ENCODE results near the gene AKAP7.

DNA sequence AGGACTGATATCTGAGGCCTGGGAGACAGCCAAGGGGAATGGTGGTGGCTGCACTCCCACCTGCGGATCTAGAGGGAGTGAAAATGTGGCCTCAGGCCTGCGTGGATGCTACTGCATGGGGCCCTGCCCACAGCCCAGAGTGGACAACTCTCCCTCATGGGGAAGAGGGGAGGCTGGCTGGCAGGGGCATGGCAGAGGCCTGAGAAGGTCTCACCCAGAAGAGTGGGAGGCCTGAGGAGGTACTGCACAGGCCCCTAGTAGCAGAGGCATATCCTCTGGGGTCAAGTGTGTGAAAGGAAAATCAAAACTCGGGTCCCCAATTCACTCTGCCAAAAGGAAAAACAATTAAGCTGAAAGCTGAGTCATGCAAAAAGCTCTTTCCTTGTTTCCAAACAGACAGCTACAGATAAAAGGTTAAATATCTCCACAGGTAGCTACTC is 158.2 kb downstream of the AKAP7 start:
- TF ChIP-seq POLR2A (IDR thresholded peaks at IDR 0.05; ENCODE audit: low read depth, low read length) (no peak), POLR2AphosphoS5 (IDR thresholded peaks at IDR 0.05; ENCODE audit: low read depth, low read length) (no peak), TAF1 (IDR thresholded peaks at IDR 0.05; ENCODE audit: borderline replicate concordance, low read depth, low read length) (no peak)
